ENCODE data around the gene FAM117B.
A peak's percentile ranks its signal among the peaks of the same experiment; 100 is the strongest.

FAM117B gene

DNA sequence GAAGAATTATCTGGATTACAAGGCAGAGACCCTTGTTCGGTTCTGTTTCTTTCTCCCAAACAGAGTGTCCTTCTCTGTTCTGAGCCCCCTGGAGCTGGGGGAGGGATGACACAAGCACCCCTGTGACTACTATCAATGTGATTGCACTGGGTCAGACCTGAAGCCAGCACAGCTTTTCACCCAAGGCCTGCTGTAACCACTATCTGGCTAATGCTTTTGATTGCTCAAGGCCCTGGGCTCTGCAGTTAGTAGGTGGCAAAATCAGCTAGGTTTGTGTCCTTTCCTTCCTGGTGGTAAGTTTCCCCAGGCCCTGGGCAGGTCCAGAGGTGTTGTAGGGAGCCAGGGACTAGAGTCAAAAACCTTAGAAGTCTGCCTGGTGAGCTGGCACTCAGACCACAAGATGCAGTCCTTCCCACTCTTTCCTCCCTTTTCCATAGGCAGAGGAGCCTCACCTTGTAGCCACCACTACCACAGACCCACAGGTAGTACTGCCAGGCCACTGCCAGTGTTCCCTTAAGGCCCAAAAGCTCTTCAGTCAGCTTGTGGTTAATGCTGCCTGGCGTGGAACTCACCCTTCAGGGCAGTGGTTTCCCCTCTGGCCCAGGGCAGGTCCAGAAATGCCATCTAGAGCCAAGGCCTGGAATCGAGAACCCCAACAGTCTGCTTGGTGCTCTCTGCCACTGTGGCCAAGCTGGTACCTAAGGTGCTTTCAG, 83.0 kb downstream of the FAM117B start:
- no peak for DNase-seq (ENCODE audit: low read depth, low spot score)
- Histone ChIP-seq H3K4me3 (ENCODE audit: insufficient read length, low read depth) (no peak overlapping the region), H3K36me3 (ENCODE audit: insufficient read depth, insufficient read length, low read length) (no peaks in the 10 kb centered on the region), H3K27me3 (ENCODE audit: insufficient read depth, insufficient read length) (no peaks in the 10 kb centered on the region), H3K9ac (ENCODE audit: insufficient read length, low read depth) (no peak overlapping the region), H3K9me3 (ENCODE audit: insufficient read depth, low read length) (peaks cover 28% of the 10 kb centered on the region), H3K4me1 (ENCODE audit: insufficient read depth, insufficient read length) (no peaks in the 10 kb centered on the region)
- no peak for TF ChIP-seq YY1 (IDR thresholded peaks at IDR 0.05; ENCODE audit: insufficient read depth, insufficient read length)
- no peak for TF ChIP-seq SUZ12 (IDR thresholded peaks at IDR 0.05; ENCODE audit: extremely low read depth, insufficient read depth, insufficient read length)
- TF ChIP-seq ZNF274 (IDR thresholded peaks at IDR 0.05; ENCODE audit: low read depth, low read length): no peak

- no peak overlapping the region for H3K9ac ChIP-seq (ENCODE audit: insufficient read length, low read depth)
- DNase-seq (ENCODE audit: low read depth, low spot score): no peak
- no peak overlapping the region for H3K4me3 ChIP-seq (ENCODE audit: insufficient read length, low read depth)
- TF ChIP-seq SUZ12 (IDR thresholded peaks at IDR 0.05; ENCODE audit: extremely low read depth, insufficient read depth, insufficient read length): no peak
- TF ChIP-seq YY1 (IDR thresholded peaks at IDR 0.05; ENCODE audit: insufficient read depth, insufficient read length): no peak
- no peak for TF ChIP-seq ZNF274 (IDR thresholded peaks at IDR 0.05; ENCODE audit: low read depth, low read length)
- H3K36me3 ChIP-seq (ENCODE audit: insufficient read depth, insufficient read length, low read length): no peaks in the 10 kb centered on the region
- no peaks in the 10 kb centered on the region for H3K4me1 ChIP-seq (ENCODE audit: insufficient read depth, insufficient read length)
- no peaks in the 10 kb centered on the region for H3K27me3 ChIP-seq (ENCODE audit: insufficient read depth, insufficient read length)
- H3K9me3 ChIP-seq (ENCODE audit: insufficient read depth, low read length): peaks cover 22% of the 10 kb centered on the region
These were observed 83.8 kb downstream of the FAM117B start for GRCh38 chr2:202718614-202719013.

DNA sequence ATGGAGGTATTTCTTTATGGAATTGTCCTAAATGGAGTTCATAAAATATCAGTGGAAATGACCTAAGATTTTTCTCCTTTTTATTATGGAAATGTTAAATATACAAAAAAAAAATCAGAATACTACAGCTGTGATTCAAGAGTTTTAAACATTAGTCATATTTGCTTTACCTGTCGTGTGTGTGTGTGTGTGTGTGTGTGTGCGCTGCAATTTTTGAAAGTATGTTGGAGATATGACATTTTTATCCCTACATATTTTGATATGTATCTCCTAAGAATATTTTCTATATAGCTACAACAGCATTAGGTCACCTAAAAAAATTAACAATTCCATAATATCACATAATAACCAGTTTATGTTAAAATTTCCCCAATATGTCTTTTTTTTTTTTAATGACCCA, 85.5 kb downstream of the FAM117B start:
- Histone ChIP-seq H3K9ac (ENCODE audit: insufficient read length, low read depth) (no peak overlapping the region), H3K4me1 (ENCODE audit: insufficient read depth, insufficient read length) (no peaks in the 10 kb centered on the region), H3K36me3 (ENCODE audit: insufficient read depth, insufficient read length, low read length) (no peaks in the 10 kb centered on the region), H3K27me3 (ENCODE audit: insufficient read depth, insufficient read length) (no peaks in the 10 kb centered on the region), H3K4me3 (ENCODE audit: insufficient read length, low read depth) (no peak overlapping the region), H3K9me3 (ENCODE audit: insufficient read depth, low read length) (peaks cover 17% of the 10 kb centered on the region)
- DNase-seq (ENCODE audit: low read depth, low spot score): no peak
- TF ChIP-seq SUZ12 (IDR thresholded peaks at IDR 0.05; ENCODE audit: extremely low read depth, insufficient read depth, insufficient read length) (no peak), YY1 (IDR thresholded peaks at IDR 0.05; ENCODE audit: insufficient read depth, insufficient read length) (no peak), ZNF274 (IDR thresholded peaks at IDR 0.05; ENCODE audit: low read depth, low read length) (no peak)

DNA sequence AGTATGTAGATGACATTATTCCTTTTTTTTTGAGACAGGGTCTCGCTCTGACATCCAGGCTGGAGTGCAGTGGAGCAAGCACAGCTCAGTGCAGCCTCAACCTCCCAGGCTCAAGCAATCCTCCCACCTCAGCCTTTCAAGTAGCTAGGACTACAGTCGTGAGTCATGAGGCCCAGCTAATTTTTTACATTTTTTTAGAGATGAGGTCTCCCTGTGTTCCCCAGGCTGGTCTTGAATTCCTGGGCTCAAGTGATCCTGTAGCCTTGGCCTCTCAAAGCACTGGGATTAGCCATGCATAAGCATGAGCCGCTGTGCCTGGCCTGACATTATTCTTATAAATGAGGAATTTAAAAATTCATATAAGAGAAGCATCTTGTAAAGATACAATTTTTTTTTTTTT, 86.9 kb downstream of the FAM117B start:
- H3K4me1 ChIP-seq (ENCODE audit: insufficient read depth, insufficient read length): no peaks in the 10 kb centered on the region
- H3K36me3 ChIP-seq (ENCODE audit: insufficient read depth, insufficient read length, low read length): no peaks in the 10 kb centered on the region
- H3K4me3 ChIP-seq (ENCODE audit: insufficient read length, low read depth): no peak overlapping the region
- H3K27me3 ChIP-seq (ENCODE audit: insufficient read depth, insufficient read length): no peaks in the 10 kb centered on the region
- H3K9ac ChIP-seq (ENCODE audit: insufficient read length, low read depth): no peak overlapping the region
- DNase-seq (ENCODE audit: low read depth, low spot score): peak; percentile 5
- H3K9me3 ChIP-seq (ENCODE audit: insufficient read depth, low read length): peaks cover 6% of the 10 kb centered on the region; the same call in 1 of the 2 replicates
- TF ChIP-seq YY1 (IDR thresholded peaks at IDR 0.05; ENCODE audit: insufficient read depth, insufficient read length) (no peak), ZNF274 (IDR thresholded peaks at IDR 0.05; ENCODE audit: low read depth, low read length) (no peak), SUZ12 (IDR thresholded peaks at IDR 0.05; ENCODE audit: extremely low read depth, insufficient read depth, insufficient read length) (no peak)

DNA sequence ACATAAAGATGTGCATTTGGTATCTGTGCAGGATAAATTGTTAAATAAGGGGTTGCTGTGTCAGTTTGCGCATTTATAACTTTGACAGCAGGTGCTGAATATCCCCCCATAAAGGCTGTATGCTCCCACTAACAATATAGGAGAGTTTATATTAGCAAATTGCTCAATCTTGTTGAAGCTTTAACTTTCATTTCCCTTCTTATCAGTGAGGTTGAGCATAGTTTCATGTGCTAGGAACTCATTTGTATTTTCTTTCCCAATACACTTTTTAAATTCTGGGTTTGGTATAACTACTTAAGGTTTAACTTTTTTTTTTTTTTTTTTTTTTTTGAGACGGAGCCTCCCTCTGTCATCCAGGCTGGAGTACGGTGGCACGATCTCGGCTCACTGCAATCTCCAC, 89.0 kb downstream of the FAM117B start:
- H3K4me1 ChIP-seq (ENCODE audit: insufficient read depth, insufficient read length): no peaks in the 10 kb centered on the region
- H3K27me3 ChIP-seq (ENCODE audit: insufficient read depth, insufficient read length): no peaks in the 10 kb centered on the region
- H3K36me3 ChIP-seq (ENCODE audit: insufficient read depth, insufficient read length, low read length): no peaks in the 10 kb centered on the region
- no peak for DNase-seq (ENCODE audit: low read depth, low spot score)
- TF ChIP-seq ZNF274 (IDR thresholded peaks at IDR 0.05; ENCODE audit: low read depth, low read length) (no peak), YY1 (IDR thresholded peaks at IDR 0.05; ENCODE audit: insufficient read depth, insufficient read length) (no peak), SUZ12 (IDR thresholded peaks at IDR 0.05; ENCODE audit: extremely low read depth, insufficient read depth, insufficient read length) (no peak)
- H3K4me3 ChIP-seq (ENCODE audit: insufficient read length, low read depth): no peak overlapping the region
- H3K9me3 ChIP-seq (ENCODE audit: insufficient read depth, low read length): no peaks in the 10 kb centered on the region
- no peak overlapping the region for H3K9ac ChIP-seq (ENCODE audit: insufficient read length, low read depth)

DNA sequence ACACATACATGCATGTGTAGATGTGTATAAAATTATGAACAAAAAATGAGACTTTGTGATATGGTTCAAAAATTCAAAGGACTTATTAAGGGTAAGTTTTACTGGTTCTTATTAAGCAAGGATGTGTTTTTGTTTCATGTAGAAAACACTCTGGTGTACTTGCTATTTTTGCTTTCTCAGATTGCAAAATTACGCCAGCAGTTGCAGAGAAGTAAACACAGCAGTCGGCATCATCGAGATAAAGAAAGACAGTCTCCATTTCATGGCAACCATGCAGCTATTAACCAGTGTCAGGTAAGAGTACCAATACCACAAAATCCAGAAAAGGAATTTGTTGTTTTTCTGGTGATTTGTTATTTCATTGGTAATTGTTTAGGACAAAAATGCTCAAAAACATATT, 91.3 kb downstream of the FAM117B start:
- Histone ChIP-seq H3K4me3 (ENCODE audit: insufficient read length, low read depth) (no peak overlapping the region), H3K4me1 (ENCODE audit: insufficient read depth, insufficient read length) (no peaks in the 10 kb centered on the region), H3K9me3 (ENCODE audit: insufficient read depth, low read length) (no peaks in the 10 kb centered on the region), H3K27me3 (ENCODE audit: insufficient read depth, insufficient read length) (no peaks in the 10 kb centered on the region), H3K36me3 (ENCODE audit: insufficient read depth, insufficient read length, low read length) (no peaks in the 10 kb centered on the region), H3K9ac (ENCODE audit: insufficient read length, low read depth) (no peak overlapping the region)
- no peak for TF ChIP-seq YY1 (IDR thresholded peaks at IDR 0.05; ENCODE audit: insufficient read depth, insufficient read length)
- TF ChIP-seq ZNF274 (IDR thresholded peaks at IDR 0.05; ENCODE audit: low read depth, low read length): no peak
- no peak for TF ChIP-seq SUZ12 (IDR thresholded peaks at IDR 0.05; ENCODE audit: extremely low read depth, insufficient read depth, insufficient read length)
- no peak for DNase-seq (ENCODE audit: low read depth, low spot score)

DNA sequence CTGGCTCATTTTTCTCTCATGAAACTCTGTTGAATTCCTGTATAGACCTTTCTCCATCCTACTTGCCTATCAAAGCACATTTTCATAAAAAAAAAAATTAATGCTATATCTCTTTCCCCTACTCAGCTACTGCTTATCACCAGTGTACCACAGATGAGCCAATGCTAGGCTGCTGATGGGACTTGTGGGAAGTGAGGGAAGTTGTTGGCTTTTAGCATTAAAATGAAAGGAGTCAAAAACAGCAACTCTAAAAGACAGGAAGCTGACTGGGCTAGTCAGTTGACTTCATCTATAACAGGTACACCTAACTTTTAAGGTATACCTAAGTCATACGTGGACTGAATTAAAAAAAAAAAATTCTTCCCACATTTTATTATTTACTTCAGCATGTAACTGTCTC, 102.1 kb downstream of the FAM117B start:
- H3K9ac ChIP-seq (ENCODE audit: insufficient read length, low read depth): no peak overlapping the region
- no peaks in the 10 kb centered on the region for H3K36me3 ChIP-seq (ENCODE audit: insufficient read depth, insufficient read length, low read length)
- TF ChIP-seq YY1 (IDR thresholded peaks at IDR 0.05; ENCODE audit: insufficient read depth, insufficient read length) (no peak), SUZ12 (IDR thresholded peaks at IDR 0.05; ENCODE audit: extremely low read depth, insufficient read depth, insufficient read length) (no peak), ZNF274 (IDR thresholded peaks at IDR 0.05; ENCODE audit: low read depth, low read length) (no peak)
- H3K4me3 ChIP-seq (ENCODE audit: insufficient read length, low read depth): no peak overlapping the region
- peaks cover 14% of the 10 kb centered on the region; the same call in 1 of the 2 replicates for H3K9me3 ChIP-seq (ENCODE audit: insufficient read depth, low read length)
- H3K4me1 ChIP-seq (ENCODE audit: insufficient read depth, insufficient read length): no peaks in the 10 kb centered on the region
- H3K27me3 ChIP-seq (ENCODE audit: insufficient read depth, insufficient read length): no peaks in the 10 kb centered on the region
- no peak for DNase-seq (ENCODE audit: low read depth, low spot score)

Data from NT2/D1 (cell line).